ENCODE data around the gene C19orf12. TPM values are rescaled to one million over a fixed set of nuclear protein-coding genes. Genes with fewer than 3 reads are reported as not detected.

C19orf12 gene
- polyA plus RNA-seq, 1 donor from 2014 or later: 83.8 TPM

DNA sequence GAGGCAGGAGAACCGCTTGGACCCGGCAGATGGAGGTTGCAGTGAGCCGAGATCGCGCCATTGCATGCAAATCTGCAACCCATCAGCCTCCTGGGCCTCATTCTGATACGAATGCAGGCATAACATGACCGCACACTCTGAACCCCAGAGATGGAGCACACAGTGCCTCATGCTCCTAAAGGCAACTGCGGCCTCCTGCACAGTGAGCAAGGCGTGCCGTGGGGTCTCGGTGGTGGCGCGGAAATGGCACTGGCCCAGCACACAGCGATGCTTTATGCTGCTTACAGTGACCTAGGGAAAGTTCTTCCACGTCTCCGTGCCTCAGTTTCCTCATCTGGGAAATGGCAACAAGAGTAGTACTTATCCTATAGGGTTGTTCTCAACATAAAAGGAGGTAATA, 2.0 kb upstream of the C19orf12 start:
- Histone ChIP-seq H3K9ac (ENCODE audit: low read length) (no peak overlapping the region), H3K27me3 (ENCODE audit: insufficient read depth, low read depth, low read length) (no peaks in the 10 kb centered on the region), H3K9me2 (ENCODE audit: insufficient read depth, low read length) (no peaks in the 10 kb centered on the region), H3K4me2 (ENCODE audit: low read length) (no peak overlapping the region), H3K79me2 (replicated peaks; ENCODE audit: insufficient read depth, low read length) (peaks cover 8% of the 10 kb centered on the region), H4K20me1 (ENCODE audit: insufficient read depth) (no peaks in the 10 kb centered on the region), H3K4me3 (ENCODE audit: low read length) (no peak overlapping the region), H3K9me3 (ENCODE audit: low read length) (no peaks in the 10 kb centered on the region), H3F3A (ENCODE audit: insufficient read depth, low read length, poor library complexity, severe bottlenecking) (peaks cover 5% of the 10 kb centered on the region), H3K27ac (ENCODE audit: low read length) (no peak overlapping the region), H2AFZ (ENCODE audit: low read depth, low read length) (no peak overlapping the region), H3K36me3 (ENCODE audit: insufficient read depth, low read length) (no peaks in the 10 kb centered on the region)
- TF ChIP-seq RAD21 (conservative IDR thresholded peaks at IDR 0.05) (no peak), MXI1 (conservative IDR thresholded peaks at IDR 0.05; ENCODE audit: poor library complexity, severe bottlenecking) (no peak), POLR2AphosphoS5 (IDR thresholded peaks at IDR 0.05) (no peak), EP300 (conservative IDR thresholded peaks at IDR 0.05; ENCODE audit: poor library complexity, severe bottlenecking) (no peak), EZH2 (IDR thresholded peaks at IDR 0.05; ENCODE audit: borderline replicate concordance, insufficient read depth, low read length, poor library complexity, severe bottlenecking) (no peak), SMC3 (conservative IDR thresholded peaks at IDR 0.05; ENCODE audit: poor library complexity) (no peak), TAF1 (IDR thresholded peaks at IDR 0.05; ENCODE audit: low read depth) (no peak)
- TF ChIP-seq, protein P1, sequence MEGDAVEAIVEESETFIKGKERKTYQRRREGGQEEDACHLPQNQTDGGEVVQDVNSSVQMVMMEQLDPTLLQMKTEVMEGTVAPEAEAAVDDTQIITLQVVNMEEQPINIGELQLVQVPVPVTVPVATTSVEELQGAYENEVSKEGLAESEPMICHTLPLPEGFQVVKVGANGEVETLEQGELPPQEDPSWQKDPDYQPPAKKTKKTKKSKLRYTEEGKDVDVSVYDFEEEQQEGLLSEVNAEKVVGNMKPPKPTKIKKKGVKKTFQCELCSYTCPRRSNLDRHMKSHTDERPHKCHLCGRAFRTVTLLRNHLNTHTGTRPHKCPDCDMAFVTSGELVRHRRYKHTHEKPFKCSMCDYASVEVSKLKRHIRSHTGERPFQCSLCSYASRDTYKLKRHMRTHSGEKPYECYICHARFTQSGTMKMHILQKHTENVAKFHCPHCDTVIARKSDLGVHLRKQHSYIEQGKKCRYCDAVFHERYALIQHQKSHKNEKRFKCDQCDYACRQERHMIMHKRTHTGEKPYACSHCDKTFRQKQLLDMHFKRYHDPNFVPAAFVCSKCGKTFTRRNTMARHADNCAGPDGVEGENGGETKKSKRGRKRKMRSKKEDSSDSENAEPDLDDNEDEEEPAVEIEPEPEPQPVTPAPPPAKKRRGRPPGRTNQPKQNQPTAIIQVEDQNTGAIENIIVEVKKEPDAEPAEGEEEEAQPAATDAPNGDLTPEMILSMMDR (IDR thresholded peaks at IDR 0.05; ENCODE audit: poor library complexity, severe bottlenecking): no peak
- TF ChIP-seq, protein P2, sequence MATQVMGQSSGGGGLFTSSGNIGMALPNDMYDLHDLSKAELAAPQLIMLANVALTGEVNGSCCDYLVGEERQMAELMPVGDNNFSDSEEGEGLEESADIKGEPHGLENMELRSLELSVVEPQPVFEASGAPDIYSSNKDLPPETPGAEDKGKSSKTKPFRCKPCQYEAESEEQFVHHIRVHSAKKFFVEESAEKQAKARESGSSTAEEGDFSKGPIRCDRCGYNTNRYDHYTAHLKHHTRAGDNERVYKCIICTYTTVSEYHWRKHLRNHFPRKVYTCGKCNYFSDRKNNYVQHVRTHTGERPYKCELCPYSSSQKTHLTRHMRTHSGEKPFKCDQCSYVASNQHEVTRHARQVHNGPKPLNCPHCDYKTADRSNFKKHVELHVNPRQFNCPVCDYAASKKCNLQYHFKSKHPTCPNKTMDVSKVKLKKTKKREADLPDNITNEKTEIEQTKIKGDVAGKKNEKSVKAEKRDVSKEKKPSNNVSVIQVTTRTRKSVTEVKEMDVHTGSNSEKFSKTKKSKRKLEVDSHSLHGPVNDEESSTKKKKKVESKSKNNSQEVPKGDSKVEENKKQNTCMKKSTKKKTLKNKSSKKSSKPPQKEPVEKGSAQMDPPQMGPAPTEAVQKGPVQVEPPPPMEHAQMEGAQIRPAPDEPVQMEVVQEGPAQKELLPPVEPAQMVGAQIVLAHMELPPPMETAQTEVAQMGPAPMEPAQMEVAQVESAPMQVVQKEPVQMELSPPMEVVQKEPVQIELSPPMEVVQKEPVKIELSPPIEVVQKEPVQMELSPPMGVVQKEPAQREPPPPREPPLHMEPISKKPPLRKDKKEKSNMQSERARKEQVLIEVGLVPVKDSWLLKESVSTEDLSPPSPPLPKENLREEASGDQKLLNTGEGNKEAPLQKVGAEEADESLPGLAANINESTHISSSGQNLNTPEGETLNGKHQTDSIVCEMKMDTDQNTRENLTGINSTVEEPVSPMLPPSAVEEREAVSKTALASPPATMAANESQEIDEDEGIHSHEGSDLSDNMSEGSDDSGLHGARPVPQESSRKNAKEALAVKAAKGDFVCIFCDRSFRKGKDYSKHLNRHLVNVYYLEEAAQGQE (IDR thresholded peaks at IDR 0.05; ENCODE audit: borderline replicate concordance): no peak

DNA sequence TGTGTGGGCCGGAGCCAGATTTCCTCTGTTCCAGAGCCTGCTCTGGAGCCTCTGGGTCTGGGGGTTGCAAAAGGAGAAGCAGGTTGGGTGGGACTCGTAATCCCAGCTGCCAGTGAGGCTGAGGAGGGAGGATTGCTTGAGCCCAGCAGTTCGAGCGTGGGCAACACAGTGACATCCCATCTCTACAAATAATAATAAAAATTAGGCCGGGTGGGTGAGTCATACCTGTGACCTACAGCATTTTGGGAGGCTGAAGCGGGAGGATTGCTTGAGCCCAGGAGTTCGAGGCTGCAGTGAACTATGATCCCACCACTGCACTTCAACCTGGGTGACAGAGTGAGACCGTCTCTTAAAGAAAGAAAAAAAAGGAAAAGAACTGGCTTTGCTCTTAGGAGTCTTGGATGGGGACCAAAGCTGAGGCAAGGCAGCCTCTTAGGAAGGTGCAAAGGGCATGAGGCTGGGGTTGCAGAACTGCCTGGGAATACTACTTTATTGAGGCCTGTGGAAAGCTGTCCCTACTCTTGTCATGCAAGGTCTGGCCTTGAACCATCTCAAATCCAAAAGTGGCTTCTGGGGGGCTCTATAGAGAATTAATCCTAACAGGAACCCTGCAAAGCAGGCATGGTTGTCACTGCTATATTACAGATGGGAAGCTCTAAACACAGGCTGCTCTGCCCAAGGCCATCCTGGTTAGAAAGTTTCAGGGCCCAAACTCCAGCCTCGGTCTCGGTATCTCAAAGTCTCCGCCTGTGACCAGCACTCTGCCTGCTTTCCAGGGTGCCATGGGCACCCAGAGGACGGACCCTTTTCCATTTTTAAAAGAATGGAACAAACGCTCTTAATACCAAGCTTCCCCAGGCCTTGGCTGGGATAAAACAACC, 880 bp upstream of the C19orf12 start:
- Histone ChIP-seq H3K27me3 (ENCODE audit: insufficient read depth, low read depth, low read length) (no peaks in the 10 kb centered on the region), H3K27ac (ENCODE audit: low read length) (peak overlapping the region; percentile 71), H3K4me3 (ENCODE audit: low read length) (peak overlapping the region; percentile 78), H3F3A (ENCODE audit: insufficient read depth, low read length, poor library complexity, severe bottlenecking) (peaks cover 5% of the 10 kb centered on the region), H3K36me3 (ENCODE audit: insufficient read depth, low read length) (no peaks in the 10 kb centered on the region), H2AFZ (ENCODE audit: low read depth, low read length) (peak overlapping the region; percentile 94), H3K9me2 (ENCODE audit: insufficient read depth, low read length) (no peaks in the 10 kb centered on the region), H3K9ac (ENCODE audit: low read length) (peak overlapping the region; percentile 85), H3K79me2 (replicated peaks; ENCODE audit: insufficient read depth, low read length) (peaks cover 8% of the 10 kb centered on the region), H3K4me2 (ENCODE audit: low read length) (peak overlapping the region; percentile 82), H3K9me3 (ENCODE audit: low read length) (no peaks in the 10 kb centered on the region), H4K20me1 (ENCODE audit: insufficient read depth) (no peaks in the 10 kb centered on the region)
- TF ChIP-seq EP300 (conservative IDR thresholded peaks at IDR 0.05; ENCODE audit: poor library complexity, severe bottlenecking): no peak
- no peak for TF ChIP-seq EZH2 (IDR thresholded peaks at IDR 0.05; ENCODE audit: borderline replicate concordance, insufficient read depth, low read length, poor library complexity, severe bottlenecking)
- TF ChIP-seq, protein P1 (IDR thresholded peaks at IDR 0.05; ENCODE audit: poor library complexity, severe bottlenecking): no peak
- TF ChIP-seq TAF1 (IDR thresholded peaks at IDR 0.05; ENCODE audit: low read depth): no peak
- no peak for TF ChIP-seq POLR2AphosphoS5 (IDR thresholded peaks at IDR 0.05)
- TF ChIP-seq RAD21 (conservative IDR thresholded peaks at IDR 0.05): no peak
- TF ChIP-seq SMC3 (conservative IDR thresholded peaks at IDR 0.05; ENCODE audit: poor library complexity): no peak
- no peak for TF ChIP-seq MXI1 (conservative IDR thresholded peaks at IDR 0.05; ENCODE audit: poor library complexity, severe bottlenecking)
- TF ChIP-seq, protein P2 (IDR thresholded peaks at IDR 0.05; ENCODE audit: borderline replicate concordance): no peak

Measured in neural cell (in vitro differentiated cells).